Cerebellar nuclear complex (tissue), 1 donor: ENCODE measurements around the gene TOM1.

Experiments
- DNase-seq, 2 experiments: peaks; one replicate each; lab custom pipeline; 2025; lab: John Stamatoyannopoulos, UW

The TOM1 gene

DNA sequence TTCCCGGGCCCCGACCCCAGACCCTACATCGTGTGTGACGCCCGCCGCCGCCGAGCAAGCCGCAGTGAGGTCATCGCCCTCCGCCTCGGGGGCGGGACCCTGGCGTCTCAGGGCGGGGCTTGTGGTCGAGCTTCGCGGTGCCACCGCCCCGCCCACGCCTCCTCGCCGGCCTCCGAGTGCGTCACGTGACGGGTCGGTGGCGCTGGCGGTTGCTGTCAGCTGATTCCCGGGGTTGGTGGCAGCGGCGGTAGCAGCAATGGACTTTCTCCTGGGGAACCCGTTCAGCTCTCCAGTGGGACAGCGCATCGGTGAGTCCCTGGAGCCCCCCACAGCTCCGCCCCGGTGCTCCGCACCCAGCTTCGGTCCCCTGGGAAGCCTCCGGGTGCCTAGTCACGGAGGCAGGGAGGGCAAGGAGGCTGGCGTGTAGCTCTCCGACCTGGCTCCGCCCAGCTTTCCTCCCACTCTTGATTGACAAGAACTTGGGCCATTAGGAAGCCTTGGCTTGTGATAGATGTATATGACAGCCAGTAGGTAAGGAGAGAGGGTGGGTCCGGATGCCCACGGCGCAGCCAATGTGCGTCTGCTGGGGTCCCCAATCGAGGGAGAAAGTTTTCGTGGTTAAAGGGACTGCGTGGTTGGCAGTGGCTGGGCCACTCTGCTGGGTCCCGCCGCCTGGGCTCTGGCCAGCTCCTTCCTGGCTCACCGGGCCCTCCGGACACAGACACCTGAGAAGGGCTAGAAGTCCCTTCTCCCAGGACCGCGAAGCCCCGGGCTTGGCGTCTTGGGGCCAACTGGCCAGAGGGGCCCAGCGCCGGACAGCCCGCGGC is at the start of gene TOM1:
Gene TOM1, plus strand, starts transcription at position 222 of the 827 bp plus-strand sequence. Its CDS starts 35 bp downstream, at position 257.
- DNase-seq: peak; percentile 81 to 95

DNA sequence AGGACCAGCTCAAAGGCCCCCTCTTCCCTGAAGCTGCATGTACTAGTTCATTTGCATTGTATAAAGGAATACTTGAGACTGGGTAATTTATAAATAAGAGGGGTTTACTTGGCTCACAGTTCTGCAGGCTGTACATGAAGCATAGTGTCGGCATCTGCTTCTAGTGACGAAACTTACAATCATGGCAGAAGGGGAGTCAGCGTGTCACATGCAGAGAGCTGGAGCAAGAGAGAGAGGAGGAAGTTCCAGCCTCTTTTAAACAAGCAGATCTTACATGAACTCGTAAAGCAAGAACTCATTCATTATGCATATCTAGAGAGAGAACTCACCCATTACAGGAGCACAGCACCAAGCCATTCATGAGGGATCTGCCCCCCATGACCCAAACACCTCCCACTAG is 49.5 kb upstream of the TOM1 start:
- DNase-seq: no peak

DNA sequence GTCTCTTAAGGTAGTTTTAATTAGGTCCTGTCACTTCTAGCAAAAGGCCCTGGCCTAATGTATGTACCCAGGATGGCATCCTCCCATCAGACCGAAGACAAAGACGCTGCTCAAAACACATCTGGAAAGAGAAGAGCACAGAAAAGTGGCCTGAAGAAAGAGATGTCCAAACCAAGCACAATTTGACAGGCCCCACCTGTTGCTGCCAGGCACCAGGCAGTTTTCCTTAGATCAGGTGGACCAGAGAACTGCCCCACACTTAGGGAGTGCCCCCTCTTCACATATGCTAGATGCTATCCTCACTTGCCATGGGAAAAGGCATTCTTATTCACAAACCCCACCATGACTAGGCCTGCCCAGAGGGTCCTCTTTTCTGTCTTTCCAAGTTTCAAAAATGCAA is 45.7 kb upstream of the TOM1 start:
- DNase-seq: no peak

DNA sequence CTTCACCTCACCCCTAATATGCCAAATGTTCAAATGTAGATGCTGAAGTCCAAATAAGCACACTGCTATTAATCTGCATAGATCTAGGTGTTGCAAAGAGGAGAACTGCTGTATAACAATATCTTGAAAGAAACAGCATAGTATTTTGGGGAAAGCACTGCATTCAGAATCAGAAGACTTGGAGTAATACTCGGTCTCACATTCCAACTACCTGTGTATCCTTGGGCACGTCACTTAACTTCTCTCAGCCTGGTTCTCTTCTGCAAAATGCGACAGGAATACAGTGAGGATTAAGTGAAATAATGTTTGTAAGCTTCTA is 42.7 kb upstream of the TOM1 start:
- DNase-seq: no peak

DNA sequence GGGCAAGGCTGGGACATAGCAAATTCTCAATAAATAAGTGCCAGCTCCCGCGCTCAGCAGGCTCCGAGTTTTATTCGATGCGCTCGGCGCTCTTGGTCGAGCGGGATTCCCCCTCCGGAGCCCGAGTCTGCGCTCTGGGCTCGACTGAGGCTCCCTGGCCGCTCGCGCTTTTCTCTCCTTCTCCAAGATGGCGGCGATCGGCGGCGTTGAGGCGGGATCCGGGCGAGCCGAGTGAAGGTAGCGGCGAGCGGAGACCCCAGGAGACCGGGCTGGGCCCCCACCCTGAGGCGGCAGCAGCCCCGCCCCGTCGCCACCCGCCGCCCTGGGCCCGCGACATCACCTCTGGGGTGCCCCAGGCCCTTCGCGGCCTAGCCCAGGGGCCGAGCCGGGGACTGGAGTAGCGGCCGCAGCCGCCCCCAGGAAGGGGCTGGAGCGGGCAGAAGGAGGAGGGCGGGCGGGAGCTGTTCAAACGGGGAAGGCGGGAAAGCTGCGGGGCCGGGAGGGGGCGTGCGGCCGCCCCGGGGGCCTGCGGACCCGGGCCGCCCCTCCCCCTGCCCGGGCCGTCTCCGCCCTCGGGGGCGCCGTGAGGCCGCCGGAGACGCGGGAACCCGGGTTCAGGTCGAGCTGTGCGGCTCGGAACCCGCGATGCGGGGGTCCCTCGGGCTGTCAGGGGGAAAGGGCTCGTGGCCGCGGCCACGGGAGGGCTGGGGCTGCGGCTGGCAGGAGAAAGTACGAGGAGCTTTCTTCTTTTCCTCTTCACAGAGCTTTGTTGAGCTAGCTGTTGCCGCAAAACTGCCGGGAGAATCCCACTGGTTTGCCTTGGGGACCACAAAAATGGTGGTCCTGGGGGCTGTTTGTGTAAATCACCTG is 42.1 kb upstream of the TOM1 start, which contains the start of gene HMGXB4:
Gene HMGXB4, plus strand, starts transcription at position 173 of the 870 bp plus-strand sequence. CDS start 4,898 bp downstream, outside the sequence.
- peak in 1 of 2 experiments; percentile 37 for DNase-seq

DNA sequence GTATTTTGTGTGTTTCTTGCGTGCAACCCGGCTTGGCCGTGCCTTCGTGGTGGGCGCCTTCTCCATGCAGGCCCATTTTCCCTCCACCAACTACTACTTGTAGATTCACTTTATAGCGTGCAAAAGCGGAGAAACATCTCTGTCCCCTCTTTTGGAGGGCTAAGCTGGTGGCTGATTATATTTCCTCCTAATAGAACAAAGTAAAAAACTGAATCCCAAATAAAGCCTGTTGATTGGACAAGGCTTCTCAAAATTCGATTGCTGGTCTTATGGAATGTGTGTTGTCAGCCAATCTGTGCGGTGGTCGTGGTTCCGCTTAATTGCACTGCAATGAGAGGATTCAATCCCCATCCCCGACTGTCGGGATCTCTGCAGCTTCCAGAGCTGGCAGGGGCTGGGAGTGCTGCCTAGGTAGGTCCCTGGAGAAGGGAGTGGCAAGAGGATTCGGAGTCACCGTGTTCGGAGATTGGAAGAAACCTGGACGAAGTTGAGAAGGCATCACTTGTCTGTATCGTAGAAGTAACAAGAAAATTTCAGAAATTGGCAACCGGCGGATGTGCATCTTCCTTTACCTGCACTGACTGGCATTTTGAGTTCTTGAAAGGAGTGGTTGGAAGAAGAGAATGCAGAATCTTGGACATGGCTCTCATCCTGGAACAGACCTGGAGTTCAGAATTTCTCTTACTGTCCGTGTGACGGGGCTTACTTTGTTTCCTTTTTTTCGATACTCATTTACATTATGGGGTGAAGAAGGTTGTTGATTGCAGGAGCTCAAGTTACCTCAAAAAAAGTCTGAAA is 41.3 kb upstream of the TOM1 start:
- peak in 1 of 2 experiments; percentile 1 for DNase-seq

DNA sequence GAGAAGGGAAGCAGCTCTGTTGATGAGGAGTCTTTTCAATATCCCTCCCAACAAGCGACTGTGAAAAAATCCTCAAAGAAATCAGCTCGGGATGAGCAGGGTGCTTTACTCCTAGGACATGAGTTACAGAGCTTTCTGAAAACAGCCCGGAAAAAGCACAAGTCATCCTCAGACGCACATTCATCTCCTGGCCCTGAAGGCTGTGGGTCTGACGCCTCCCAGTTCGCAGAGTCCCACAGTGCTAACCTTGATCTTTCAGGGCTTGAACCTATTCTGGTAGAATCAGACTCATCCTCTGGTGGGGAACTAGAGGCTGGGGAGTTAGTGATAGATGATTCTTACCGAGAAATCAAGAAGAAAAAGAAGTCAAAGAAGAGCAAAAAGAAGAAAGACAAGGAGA is 34.7 kb upstream of the TOM1 start:
- DNase-seq: no peak

DNA sequence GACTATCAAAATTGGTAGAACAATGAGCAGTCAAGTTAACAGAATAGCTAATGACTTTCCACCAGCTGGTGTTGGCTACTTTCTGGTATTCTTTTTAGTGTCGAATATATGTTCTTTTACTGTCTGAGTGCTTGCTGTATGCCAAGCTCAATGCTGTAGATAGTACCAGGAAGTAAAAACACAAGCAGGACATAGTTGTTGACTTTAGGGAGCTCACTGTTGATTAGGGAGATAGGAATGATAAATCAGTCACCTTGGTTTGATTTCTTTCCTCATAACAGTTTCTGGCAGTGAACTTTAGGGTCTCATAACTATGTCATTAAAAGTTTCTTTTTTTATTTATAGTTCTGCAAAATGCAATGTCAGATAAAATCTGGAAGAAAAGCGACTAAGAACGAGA is 33.4 kb upstream of the TOM1 start:
- DNase-seq: no peak

DNA sequence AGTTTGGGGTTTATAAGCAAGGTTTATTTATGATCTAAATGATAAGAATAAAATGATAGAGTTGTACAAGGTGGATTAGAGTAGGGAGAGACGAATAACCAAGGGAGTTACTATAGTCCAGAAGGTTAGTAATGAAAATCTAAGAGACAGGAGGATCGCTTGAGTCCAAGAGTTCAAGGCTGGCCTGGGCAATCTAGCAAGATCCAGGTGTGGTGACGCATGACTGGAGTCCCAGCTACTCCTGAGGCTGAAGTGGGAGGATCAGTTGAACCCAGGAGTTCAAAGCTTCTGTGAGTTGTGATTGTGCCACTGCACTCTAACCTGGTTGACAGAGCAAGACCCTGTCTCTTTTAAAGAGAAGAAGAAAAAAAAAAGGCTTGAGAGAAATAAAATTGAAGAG is 30.1 kb upstream of the TOM1 start:
- DNase-seq: no peak

DNA sequence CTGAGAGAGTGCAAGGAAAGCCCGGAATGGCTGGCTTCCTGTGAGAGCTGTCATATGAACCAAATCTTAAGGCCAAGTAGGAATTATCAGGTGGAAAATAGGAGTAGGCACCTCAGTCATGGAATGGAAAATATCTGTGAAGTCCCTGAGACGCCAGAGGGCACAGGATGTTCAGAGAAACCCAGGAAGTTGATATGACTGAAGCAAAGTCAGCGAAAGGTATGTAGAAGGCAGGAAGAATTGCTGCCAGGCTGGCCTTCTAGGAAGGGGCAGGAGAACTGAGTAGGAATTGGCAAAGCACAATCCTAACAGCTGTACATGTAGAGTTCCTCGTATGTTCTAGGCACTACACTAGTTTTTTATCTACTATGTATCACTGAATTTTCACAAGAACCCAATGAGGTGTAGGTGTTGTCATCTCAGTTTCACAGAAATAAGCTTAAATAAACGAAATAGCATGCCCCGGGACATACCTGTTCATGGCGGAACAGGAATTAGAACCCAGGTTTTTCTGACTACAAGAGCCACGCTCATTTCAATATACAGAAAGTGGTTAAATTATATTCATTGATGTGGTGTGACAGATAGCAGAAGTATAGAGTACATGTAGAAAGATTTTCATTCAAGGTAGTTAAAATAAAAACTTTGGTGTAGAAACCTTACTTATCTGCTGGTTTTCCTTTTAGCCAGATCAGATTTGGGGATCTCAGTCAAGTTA is 25.4 kb upstream of the TOM1 start:
- no peak for DNase-seq

DNA sequence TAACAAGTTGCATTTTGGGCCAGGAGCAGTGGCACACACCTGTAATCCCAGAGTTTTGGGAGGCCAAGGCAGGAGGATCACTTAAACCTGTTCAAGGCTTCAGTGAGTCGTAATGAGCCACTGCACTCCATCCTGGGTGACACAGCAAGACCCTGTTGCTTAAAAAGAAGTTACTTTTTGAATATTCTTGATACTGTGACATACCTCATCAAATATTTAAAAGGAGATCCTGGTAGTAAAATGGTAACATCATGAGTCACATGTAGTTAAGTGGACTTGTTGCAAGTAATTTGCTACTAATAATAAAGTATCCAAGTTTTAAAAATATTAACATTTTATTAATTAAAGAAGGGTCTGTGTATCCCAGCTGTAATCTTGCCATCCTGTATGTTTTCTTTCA is 24.1 kb upstream of the TOM1 start:
- DNase-seq: no peak

DNA sequence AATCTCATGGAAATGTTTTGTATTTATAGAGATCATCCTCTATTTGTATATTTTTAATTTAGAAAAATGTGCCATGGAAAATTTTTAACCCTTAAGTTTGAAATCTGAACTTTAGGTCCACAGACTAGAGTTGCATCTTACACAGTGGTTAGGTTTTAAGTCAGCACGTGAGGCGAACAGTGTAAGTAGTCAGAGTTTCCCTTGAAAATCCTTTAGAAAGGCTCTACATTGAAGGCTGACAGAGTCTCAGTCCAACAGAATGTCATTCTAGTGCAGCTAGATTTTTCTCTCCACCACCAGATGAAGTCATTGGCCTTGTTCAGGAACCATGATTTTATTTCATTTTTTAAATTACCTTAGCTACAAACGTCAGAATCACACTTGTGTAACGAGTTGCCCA is 23.7 kb upstream of the TOM1 start:
- no peak for DNase-seq

DNA sequence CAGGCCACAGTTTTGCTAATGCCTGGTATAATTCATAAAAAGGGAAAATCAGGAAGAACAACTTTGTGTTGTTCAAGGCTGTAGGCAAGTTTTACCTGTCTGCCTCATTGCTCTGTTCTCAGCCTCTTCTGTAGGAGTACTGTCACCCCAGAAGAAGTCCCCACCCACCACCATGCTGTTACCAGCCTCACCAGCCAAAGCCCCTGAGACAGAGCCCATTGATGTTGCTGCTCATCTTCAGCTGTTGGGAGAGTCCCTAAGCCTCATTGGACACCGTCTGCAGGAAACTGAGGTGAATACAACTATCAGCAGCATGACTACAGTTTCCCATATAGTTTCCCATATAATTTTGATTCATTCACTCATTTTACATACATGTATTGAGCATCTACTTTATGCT is 11.6 kb upstream of the TOM1 start:
- DNase-seq: no peak

DNA sequence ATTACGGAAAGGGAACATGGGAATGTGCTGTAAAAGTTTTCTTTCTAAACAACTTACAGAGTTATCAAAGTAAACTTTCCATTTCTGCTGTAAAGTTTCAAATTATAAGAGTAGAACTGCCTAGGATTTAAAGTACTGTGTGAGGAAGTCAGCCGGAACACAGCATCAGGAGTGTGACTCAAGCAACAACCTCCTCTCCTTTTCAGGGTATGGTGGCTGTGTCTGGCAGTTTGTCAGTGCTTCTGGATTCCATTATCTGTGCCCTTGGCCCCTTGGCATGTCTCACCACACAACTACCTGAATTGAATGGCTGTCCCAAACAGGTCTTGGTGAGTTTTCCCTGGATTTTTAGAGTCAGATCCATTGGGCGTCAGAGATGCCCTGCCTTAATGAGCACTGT is 6.9 kb upstream of the TOM1 start:
- DNase-seq: no peak

DNA sequence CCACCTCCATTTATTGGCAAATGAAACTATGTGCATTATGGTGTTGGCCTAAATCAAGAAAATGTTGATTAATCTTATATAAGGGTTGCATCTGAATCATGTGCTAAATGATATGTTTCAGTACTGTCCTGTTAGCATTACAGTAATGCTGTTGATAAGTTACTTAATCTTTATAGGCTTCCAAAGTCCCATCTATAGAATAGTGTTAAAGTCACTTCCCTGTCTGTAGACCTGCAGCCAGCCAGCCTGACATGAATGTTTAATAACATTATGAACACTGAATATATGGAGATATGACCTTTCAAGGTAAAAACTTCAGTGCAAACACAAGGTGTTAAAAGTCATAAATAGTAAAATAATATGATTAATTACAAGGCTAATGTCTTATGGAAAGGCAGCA is 3.6 kb upstream of the TOM1 start:
- no peak for DNase-seq

DNA sequence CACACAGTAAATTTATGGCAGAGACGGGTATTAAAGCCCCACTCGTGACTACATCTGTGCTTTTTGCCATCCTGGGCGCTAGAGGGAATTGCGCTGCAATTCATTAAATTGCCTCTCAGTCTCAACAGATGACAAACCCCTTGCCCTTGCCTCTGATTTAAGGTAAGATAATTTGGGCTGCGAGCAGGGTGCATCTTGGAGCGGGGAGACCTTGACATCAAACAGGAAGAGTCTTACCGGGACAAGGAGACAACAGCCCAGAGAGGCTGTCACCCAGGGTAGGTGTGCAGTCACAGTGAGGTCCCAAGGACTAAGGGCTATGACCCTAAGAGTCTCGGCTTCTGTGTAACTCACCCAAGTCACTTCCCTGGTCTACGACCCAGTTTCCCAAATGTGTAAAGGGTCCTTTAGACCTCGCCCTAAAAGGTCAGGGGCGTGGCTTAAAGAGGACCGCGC is 449 bp upstream of the TOM1 start:
- no peak for DNase-seq

DNA sequence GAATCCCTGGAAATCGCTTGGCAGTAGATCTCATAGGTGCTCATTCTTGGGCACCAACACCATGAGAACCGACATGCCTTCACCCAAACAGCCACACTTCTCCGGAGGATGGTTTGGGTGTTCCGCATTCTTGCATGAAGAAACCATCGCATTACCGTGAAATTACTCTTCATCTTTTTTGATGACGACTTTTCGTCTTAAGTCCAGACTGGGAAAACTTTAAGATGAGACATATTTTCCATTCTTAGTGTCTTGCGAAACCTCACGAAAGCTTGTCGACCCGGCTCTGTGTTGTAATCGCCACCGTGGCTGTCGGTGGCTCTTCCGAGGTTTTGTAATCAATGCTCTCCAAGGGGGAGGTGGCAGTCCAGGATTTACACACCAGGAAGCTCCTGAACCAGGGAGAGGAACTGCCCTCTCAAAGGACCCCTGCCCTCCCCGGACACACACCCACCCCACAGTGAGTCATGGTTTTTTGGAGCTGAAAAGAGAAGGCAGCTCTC is 1.7 kb downstream of the TOM1 start:
- DNase-seq: no peak

DNA sequence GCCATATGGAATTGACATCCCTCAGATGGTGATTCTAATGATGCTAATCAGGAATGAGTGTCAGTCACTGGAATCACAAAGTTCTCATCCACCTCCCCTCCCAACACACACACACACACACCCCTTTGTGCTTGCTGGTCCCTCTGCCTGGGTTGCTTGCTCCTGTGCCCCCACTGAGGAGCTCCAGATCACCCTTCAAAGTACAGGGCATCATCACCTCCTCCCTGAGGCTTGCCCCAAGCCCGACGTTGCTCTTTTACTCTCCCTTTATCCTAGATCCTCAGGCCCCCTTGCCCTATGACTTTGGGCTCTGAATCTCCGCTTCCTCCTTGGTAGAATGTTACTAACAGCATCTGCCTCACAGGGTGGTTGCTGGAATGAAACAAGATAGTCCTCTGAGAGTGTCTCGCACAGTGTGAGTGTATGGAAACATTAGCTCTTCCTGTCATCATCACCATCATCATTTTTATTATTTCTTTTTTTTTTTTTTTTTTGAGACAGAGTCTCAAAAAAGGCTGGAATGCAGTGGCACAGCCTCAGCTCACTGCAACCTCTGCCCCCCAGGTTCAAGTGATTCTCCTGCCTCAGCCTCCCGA is 3.4 kb downstream of the TOM1 start:
- DNase-seq: no peak

DNA sequence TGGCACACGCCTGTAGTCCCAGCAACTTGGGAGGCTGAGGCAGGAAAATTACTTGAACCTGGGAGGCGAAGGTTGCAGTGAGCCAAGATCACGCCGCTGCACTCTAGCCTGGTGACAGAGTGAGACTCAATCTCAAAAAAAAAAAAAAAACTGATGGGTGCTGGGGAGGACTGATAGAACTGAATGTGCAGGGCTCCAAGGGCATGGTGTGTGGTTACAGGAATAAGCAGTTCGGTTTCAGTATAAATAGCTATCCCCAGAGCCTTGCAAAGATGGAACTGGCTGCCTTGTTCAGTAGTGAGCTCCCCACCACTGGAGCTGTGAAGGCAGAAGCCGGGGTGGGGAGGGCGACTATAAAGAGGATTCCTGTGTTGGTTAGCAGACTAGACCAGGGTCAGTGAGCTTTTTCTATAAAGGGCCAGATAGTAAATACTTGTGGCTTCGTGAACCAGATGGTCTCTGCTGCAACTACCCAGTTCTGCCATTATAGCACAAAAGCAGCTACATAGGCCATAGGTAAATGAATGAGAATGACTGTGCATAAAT is 5.9 kb downstream of the TOM1 start:
- DNase-seq: no peak

DNA sequence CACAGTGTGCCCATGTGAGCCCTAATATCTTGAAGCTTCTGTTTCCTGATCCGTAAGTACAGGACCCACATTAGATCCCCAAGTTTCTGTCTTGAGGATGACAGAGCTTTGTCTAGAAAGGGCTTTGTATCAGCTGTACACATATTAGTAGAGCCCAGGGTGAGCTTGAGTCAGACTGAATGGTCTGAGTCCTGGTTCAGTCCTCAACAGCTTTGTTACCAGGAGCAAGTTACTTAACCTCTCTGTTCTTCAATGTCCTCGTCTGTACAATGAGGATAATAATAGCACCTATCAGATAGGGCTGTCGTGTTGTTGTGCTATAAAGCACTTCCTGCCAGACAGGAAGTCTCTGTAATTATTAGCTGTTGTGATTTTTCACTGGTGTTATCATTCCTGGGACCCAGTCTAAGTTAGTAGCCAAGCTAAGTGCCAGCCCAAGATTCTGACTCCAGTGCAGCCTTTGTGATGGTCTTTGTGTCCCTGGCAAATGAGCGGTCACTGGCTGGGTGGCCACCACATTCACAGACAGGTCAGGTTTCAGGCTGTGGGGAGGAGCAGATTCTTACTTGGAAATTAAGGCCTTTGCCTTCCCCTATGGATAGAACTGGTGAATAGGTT is 6.8 kb downstream of the TOM1 start:
- no peak for DNase-seq
